ENCODE measurements around the gene TMEM266. TPM values are rescaled to one million over a fixed set of nuclear protein-coding genes. Genes with fewer than 3 reads are reported as not detected.

Gene TMEM266
- total and polyA plus RNA-seq, 3 donors from 2014 or later = 4.2 to 12.4 (median 6.0) TPM

DNA sequence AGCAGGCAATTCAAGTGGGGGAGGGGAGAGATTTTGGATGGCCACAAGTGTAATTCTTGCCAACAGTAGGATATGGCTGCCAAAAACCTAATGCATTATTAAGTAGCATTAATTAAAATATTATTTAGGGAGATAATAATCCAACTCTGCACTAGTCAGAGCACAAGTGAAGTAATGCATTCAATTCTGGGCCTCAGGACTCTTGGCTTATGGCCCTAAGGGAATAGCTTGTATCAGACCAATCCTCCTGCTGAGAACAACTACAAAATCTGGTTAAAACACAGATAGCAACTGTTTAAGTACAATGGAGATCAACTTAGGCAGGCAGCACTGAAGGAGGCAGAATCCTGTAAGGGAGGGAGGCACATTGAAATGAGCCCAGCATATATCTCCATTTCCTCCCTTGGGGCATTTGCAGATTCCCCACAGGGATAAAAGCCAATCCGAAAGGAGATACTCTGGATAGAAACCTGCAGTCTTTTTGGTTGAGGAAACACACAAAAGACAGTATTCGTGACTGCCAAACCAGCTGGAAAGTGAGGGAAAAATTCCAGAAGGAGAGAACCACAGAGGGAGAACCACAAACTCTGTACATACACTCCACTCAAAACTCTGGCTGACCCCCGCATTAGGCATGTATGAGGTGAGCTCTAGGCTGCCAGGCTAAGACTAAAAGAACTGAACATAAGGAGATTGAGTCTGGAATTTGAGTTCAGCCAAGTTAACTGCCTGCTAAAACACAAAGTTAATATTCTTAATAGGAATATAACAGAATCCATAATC, 194.1 kb downstream of the TMEM266 start:
- Histone ChIP-seq H3K27ac (no peak overlapping the region), H3K4me1 (no peaks in the 10 kb centered on the region), H3K9me3 (no peaks in the 10 kb centered on the region), H3K36me3 (ENCODE audit: low read depth, missing control alignments) (no peaks in the 10 kb centered on the region), H3K27me3 (no peaks in the 10 kb centered on the region), H3K4me3 (no peak overlapping the region)
- intact Hi-C loops (cut with DNase I; ENCODE audit: low total_unique reads) = no loop called here
- 92 to 94% methylated on average over 3 of the region's 3 CpGs for WGBS, 2 donors
- TF ChIP-seq POLR2A (IDR thresholded peaks at IDR 0.05) = no peak
- TF ChIP-seq, protein P1, sequence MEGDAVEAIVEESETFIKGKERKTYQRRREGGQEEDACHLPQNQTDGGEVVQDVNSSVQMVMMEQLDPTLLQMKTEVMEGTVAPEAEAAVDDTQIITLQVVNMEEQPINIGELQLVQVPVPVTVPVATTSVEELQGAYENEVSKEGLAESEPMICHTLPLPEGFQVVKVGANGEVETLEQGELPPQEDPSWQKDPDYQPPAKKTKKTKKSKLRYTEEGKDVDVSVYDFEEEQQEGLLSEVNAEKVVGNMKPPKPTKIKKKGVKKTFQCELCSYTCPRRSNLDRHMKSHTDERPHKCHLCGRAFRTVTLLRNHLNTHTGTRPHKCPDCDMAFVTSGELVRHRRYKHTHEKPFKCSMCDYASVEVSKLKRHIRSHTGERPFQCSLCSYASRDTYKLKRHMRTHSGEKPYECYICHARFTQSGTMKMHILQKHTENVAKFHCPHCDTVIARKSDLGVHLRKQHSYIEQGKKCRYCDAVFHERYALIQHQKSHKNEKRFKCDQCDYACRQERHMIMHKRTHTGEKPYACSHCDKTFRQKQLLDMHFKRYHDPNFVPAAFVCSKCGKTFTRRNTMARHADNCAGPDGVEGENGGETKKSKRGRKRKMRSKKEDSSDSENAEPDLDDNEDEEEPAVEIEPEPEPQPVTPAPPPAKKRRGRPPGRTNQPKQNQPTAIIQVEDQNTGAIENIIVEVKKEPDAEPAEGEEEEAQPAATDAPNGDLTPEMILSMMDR (IDR thresholded peaks at IDR 0.05) = no peak
- DNase-seq = no peak

Other genes starting within 250 kb of the TMEM266 start
- gene UBE2Q2, start 216.5 kb upstream of the TMEM266 start, total RNA-seq = 10 to 100 TPM; 36.4 to 43.8 TPM
- 44.8 TPM for gene UBE2Q2, start 216.5 kb upstream of the TMEM266 start, polyA plus RNA-seq (ENCODE audit: insufficient read depth, low read depth, low replicate concordance)
- gene FBXO22, start 156.1 kb upstream of the TMEM266 start, total RNA-seq = 10 to 100 TPM; 16.8 to 23.2 TPM
- 25.7 TPM for gene FBXO22, start 156.1 kb upstream of the TMEM266 start, polyA plus RNA-seq (ENCODE audit: insufficient read depth, low read depth, low replicate concordance)
- gene NRG4, start 47.6 kb upstream of the TMEM266 start, total RNA-seq = 10 to 100 TPM; 10.8 to 14.6 TPM
- gene NRG4, start 47.6 kb upstream of the TMEM266 start, polyA plus RNA-seq (ENCODE audit: insufficient read depth, low read depth, low replicate concordance) = 21.2 TPM

Measured in testis (tissue), 3 donors.